ENCODE measurements around the gene SYNE3. TPM values are rescaled to one million over a fixed set of nuclear protein-coding genes. Genes with fewer than 3 reads are reported as not detected.

The SYNE3 gene
- total RNA-seq, 2 donors from 2014 or later = 3.4 to 29.5 TPM

DNA sequence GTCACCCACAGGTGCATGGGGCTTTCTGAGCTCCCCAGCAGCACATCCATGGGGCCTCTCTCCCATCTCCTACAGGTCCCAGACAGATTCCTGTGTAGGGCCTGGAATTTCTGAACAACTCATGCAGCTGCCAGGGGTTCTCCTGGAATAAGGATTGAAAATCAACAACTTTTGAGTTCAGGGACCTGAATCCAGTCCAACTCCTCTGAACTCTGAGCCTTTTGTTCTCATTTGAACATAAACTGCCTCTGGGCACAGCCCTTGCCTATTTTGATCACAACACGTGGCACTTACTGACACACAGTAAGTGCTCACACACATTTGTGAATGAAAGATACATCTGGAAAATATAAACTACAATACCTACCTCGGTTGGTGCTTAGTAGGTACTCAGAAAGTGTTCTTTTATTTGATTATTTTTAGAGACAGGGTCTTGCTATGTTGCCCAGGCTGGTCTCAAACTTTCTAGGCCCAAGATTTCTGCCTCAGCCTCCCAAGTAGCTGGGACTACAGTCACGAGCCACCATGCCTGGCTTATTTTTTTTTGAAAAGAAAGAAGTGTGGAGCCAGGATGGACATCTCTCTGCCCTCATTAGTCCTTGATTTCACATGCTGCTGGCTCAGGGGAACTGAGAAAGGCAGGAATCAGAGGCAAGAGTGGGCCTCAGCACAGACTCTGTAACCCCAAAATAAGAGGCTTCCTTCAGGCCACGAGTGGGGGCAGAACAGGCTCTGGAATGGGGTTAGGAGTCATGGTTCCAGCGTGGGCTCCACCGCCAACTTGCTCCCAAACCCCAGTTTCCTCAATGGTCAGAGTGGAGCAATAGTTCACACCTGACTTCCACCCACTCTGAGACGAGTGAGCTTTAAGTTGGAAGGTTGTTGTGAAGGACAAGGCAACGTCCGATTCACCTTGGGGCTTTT lies 27.0 kb downstream of the SYNE3 start:
- 75% methylated on average over 9 of the region's 9 CpGs for WGBS
- Histone ChIP-seq H3K27me3 (replicated peaks; ENCODE audit: insufficient read depth) (no peaks in the 10 kb centered on the region), H3K4me3 (no peak overlapping the region), H3K9me3 (no peaks in the 10 kb centered on the region), H3K27ac (peak overlapping the region in 1 of 2 donors; percentile 11), H3K4me1 (replicated peaks) (no peaks in the 10 kb centered on the region), H3K36me3 (no peaks in the 10 kb centered on the region)
- intact Hi-C loops (cut with DNase I) = no loop called here
- DNase-seq (ENCODE audit: low spot score) = no peak
- no peak for TF ChIP-seq POLR2A (IDR thresholded peaks at IDR 0.05)
- no peak for TF ChIP-seq POLR2AphosphoS5 (IDR thresholded peaks at IDR 0.05)
- TF ChIP-seq, protein P1, sequence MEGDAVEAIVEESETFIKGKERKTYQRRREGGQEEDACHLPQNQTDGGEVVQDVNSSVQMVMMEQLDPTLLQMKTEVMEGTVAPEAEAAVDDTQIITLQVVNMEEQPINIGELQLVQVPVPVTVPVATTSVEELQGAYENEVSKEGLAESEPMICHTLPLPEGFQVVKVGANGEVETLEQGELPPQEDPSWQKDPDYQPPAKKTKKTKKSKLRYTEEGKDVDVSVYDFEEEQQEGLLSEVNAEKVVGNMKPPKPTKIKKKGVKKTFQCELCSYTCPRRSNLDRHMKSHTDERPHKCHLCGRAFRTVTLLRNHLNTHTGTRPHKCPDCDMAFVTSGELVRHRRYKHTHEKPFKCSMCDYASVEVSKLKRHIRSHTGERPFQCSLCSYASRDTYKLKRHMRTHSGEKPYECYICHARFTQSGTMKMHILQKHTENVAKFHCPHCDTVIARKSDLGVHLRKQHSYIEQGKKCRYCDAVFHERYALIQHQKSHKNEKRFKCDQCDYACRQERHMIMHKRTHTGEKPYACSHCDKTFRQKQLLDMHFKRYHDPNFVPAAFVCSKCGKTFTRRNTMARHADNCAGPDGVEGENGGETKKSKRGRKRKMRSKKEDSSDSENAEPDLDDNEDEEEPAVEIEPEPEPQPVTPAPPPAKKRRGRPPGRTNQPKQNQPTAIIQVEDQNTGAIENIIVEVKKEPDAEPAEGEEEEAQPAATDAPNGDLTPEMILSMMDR (IDR thresholded peaks at IDR 0.05) = no peak

DNA sequence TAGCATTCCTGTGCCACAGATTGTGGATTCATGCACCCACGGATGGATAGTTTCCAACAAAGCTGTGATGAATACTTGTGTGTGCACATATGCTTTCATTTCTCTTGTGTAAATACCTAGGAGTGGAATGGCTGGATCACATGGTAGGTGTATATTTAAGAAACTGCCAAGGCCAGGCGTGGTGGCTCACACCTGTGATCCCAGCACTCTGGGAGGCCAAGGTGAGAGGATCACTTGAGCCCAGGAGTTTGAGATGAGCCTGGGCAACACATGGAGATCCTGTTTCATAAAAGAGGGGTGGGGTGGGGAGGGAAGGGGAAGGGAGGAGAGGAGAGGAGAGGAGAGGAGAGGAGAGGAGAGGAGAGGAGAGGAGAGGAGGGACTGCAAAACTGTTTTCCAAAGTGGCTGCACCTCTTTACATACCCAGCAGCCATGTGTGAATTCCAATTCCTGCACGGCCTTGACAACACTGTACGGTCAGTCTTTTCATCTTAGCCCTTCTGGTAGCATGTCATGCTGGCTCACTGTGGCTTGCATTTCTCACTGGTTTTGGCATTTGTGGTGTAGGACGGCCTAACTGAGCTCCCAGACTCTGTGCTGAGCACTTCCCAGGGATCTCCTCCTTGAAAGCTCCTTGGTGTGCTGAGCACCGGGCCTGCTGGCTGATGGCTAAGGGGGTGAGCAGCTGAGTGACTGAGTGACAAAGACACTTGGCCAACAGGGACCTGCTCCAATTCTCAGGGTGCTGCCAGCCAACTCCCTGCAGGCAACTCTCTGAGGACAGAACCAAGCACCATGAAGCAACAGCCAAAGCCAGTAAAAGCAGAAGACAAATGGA lies 27.9 kb downstream of the SYNE3 start:
- no peak overlapping the region for H3K4me3 ChIP-seq
- H3K27ac ChIP-seq = no peak overlapping the region
- no peak for DNase-seq (ENCODE audit: low spot score)
- H3K4me1 ChIP-seq (replicated peaks) = no peaks in the 10 kb centered on the region
- no peaks in the 10 kb centered on the region for H3K27me3 ChIP-seq (replicated peaks; ENCODE audit: insufficient read depth)
- intact Hi-C loops (cut with DNase I) = no loop called here
- 73% methylated on average over 6 of the region's 6 CpGs for WGBS
- no peaks in the 10 kb centered on the region for H3K36me3 ChIP-seq
- no peaks in the 10 kb centered on the region for H3K9me3 ChIP-seq
- TF ChIP-seq POLR2AphosphoS5 (IDR thresholded peaks at IDR 0.05) (no peak), POLR2A (IDR thresholded peaks at IDR 0.05) (no peak)
- TF ChIP-seq, protein P1 (IDR thresholded peaks at IDR 0.05) = no peak

DNA sequence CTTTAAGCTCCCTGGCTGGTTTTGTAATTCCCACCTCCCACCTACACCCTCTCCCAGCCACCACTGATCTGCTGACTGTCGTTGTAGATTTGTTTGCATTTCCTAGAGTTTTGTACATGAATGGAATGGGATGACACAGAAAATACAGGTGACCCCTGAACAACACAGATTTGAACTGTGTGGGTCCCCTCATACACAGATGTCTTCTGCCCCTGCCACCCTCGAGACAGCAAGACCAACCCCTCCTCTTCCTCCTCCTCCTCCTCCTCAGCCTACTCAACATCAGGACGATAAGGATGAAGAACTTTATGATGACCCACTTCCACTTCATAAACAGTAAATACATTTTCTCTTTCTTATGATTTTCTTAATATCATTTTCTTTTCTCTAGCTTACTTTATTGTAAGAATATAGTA lies 28.8 kb downstream of the SYNE3 start:
- 68% methylated on average over 3 of the region's 3 CpGs for WGBS
- no peaks in the 10 kb centered on the region for H3K4me1 ChIP-seq (replicated peaks)
- H3K27me3 ChIP-seq (replicated peaks; ENCODE audit: insufficient read depth) = no peaks in the 10 kb centered on the region

DNA sequence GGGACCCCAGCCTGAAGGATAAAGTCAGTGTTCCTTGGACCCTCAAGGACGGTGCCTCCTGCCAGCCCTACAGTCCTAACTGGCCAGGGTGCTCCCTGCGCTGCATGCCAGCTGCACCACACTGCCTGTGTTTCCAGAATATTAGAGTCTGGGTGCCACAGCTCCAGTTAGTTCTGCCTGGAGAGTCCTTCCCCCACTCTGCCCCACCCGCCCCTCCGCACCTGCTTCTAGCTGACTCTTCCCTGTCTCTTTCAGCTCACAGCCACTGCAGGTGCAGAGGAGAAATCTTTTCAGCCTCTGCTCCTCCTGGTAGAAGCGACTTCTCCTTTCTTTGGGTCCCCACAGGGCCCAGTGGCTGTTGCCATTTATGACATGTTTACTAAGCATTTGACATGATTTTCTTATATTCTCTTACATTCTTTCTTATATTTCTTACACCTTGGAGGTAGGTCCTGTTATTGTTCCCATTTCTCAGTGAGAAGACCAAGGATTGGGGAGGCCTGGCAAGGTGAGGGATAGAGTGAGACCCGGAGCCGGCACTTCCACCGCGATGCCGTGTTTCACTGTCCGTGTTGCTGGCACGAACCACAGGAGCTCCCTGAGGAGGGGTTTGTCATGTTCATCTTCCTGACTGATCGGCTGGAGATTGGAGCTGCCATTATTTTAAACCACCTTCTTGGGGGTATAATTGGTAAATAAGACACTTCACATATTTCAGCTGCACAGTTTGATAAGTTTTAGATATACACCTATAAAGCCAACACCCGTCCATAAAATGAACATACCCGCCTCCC lies 29.4 kb downstream of the SYNE3 start:
- 75% methylated on average over 15 of the region's 15 CpGs for WGBS
- no peaks in the 10 kb centered on the region for H3K9me3 ChIP-seq
- H3K27me3 ChIP-seq (replicated peaks; ENCODE audit: insufficient read depth) = no peaks in the 10 kb centered on the region
- DNase-seq (ENCODE audit: low spot score) = no peak
- no peaks in the 10 kb centered on the region for H3K36me3 ChIP-seq
- TF ChIP-seq POLR2AphosphoS5 (IDR thresholded peaks at IDR 0.05) (no peak), POLR2A (IDR thresholded peaks at IDR 0.05) (no peak)
- TF ChIP-seq, protein P1 (IDR thresholded peaks at IDR 0.05) = no peak
- intact Hi-C loops (cut with DNase I) = no loop called here
- no peak overlapping the region for H3K27ac ChIP-seq
- no peak overlapping the region for H3K4me3 ChIP-seq
- H3K4me1 ChIP-seq (replicated peaks) = no peaks in the 10 kb centered on the region

More for the DNA sequence above, 28.8 kb downstream of the SYNE3 start:
- Histone ChIP-seq H3K4me3 (no peak overlapping the region), H3K36me3 (no peaks in the 10 kb centered on the region), H3K9me3 (no peaks in the 10 kb centered on the region), H3K27ac (no peak overlapping the region)
- no peak for DNase-seq (ENCODE audit: low spot score)
- intact Hi-C loops (cut with DNase I) = no loop called here
- no peak for TF ChIP-seq POLR2A (IDR thresholded peaks at IDR 0.05)
- TF ChIP-seq POLR2AphosphoS5 (IDR thresholded peaks at IDR 0.05) = no peak
- TF ChIP-seq, protein P1 (IDR thresholded peaks at IDR 0.05) = no peak

Data from prostate gland (tissue), 2 donors.